ENCODE measurements around the gene SIL1. TPM values are rescaled to one million over a fixed set of nuclear protein-coding genes. Genes with fewer than 3 reads are reported as not detected.

The SIL1 gene
- total and polyA plus RNA-seq, 9 of the 15 experiments (the other 6 are each of a cell fraction or from before 2014, with no cell fraction given): 1.3 to 30.5 (median 18.1) TPM

DNA sequence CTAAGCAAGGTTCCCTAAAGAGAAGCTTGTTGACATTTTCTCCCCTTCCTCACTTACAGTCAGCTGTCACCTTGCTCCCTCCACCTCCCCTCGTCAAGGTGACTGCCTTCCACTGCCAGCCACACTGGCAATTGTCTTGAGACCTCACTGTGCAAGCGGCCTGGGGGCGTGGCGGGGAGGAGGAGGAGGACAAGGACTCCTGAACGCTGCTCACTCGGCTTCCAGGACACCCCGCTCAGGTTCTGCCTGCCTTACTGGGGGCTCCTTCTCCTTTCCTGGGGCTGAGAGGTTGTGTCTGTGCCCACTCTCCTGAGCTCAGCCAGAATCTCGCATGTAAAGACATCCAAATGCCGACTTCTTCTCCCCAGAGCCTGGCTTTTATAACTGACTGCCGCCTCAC, 262.7 kb downstream of the SIL1 start (continued):
- TF ChIP-seq SRF (CRISPR knock-in tag; IDR thresholded peaks at IDR 0.05): no peak
- TF ChIP-seq POLR2AphosphoS2 (IDR thresholded peaks at IDR 0.05; ENCODE audit: low read length): peak; percentile 36; the same call in 1 of the 2 replicates
- TF ChIP-seq IFI16 (CRISPR knock-in tag; IDR thresholded peaks at IDR 0.05): no peak
- TF ChIP-seq MTA1 (IDR thresholded peaks at IDR 0.05; ENCODE audit: borderline replicate concordance): no peak
- no peak for TF ChIP-seq POLR2AphosphoS5 (IDR thresholded peaks at IDR 0.05; ENCODE audit: control insufficient read depth, insufficient read depth, low read depth, low read length)
- TF ChIP-seq POLR2A (conservative IDR thresholded peaks at IDR 0.05): 0 out of 2 replicates have a peak, but pooled peaks have one; percentile 27

DNA sequence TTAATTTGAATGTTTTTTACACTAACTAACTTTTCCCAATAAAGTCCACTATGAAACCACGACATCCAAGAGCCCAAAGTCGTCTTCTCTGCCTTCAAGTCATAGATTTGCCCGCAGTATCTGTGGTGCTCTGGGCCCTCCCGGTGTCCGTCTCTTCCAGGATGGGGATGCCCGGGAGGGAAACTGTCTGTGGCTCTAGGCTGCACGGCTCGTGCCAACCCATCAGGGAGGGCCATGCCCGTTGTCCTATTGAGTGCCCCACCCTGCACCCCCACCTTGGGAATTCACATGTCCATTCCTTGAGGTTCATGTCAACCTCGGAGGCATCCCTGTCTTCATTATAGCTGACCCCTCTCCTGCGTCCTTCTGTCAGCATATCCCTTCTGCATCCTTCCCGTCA, 263.2 kb downstream of the SIL1 start:
- ATAC-seq: no peak
- no peak for DNase-seq (ENCODE audit: extremely low read depth in 1 of 4, low spot score in 3 of 4)
- CTCF ChIA-PET (ENCODE audit: low intra/inter-chr PET ratio): no interaction called here
- POLR2A ChIA-PET: interaction anchor here (1.1 to 1.4 kb wide), 2 partner anchors 12 to 220 kb away, joined by 3 to 5 read pairs; no protein-coding TSS in a partner anchor
- intact Hi-C loops (cut with micrococcal nuclease): loop anchor here (10.0 kb wide), 1 partner anchor 290 kb away; no protein-coding TSS in a partner anchor
- no peak for TF ChIP-seq FOSL1 (tag; conservative IDR thresholded peaks at IDR 0.05)
- peak; percentile 29; the same call in 1 of the 2 replicates for TF ChIP-seq POLR2A (conservative IDR thresholded peaks at IDR 0.05)
- TF ChIP-seq ARID2 (IDR thresholded peaks at IDR 0.05): no peak
- TF ChIP-seq CBX3 (IDR thresholded peaks at IDR 0.05; ENCODE audit: borderline replicate concordance in 1 of 2, low read length in 2 of 2): no peak
- peak; percentile 11 for TF ChIP-seq MEIS2 (IDR thresholded peaks at IDR 0.05; ENCODE audit: partially characterized antibody)
- TF ChIP-seq, protein P1, sequence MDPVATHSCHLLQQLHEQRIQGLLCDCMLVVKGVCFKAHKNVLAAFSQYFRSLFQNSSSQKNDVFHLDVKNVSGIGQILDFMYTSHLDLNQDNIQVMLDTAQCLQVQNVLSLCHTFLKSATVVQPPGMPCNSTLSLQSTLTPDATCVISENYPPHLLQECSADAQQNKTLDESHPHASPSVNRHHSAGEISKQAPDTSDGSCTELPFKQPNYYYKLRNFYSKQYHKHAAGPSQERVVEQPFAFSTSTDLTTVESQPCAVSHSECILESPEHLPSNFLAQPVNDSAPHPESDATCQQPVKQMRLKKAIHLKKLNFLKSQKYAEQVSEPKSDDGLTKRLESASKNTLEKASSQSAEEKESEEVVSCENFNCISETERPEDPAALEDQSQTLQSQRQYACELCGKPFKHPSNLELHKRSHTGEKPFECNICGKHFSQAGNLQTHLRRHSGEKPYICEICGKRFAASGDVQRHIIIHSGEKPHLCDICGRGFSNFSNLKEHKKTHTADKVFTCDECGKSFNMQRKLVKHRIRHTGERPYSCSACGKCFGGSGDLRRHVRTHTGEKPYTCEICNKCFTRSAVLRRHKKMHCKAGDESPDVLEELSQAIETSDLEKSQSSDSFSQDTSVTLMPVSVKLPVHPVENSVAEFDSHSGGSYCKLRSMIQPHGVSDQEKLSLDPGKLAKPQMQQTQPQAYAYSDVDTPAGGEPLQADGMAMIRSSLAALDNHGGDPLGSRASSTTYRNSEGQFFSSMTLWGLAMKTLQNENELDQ (CRISPR knock-in tag; IDR thresholded peaks at IDR 0.05; ENCODE audit: borderline replicate concordance): no peak
- BruUV-seq (replicated peaks): no TSS peak
- H3K9me1 ChIP-seq (ENCODE audit: control insufficient read depth, insufficient read depth, low read length): no peaks in the 10 kb centered on the region
- no peak for FAIRE-seq
- H3K4me1 ChIP-seq (replicated peaks in 1 of 2; ENCODE audit: control insufficient read depth in 2 of 2, insufficient read depth in 2 of 2, low read length in 2 of 2): 0 out of 5 replicates have a peak, but pooled peaks cover 0 to 2% of the 10 kb centered on the region in 2 experiments
- no peaks in the 10 kb centered on the region for H3K27me3 ChIP-seq (ENCODE audit: control insufficient read depth in 2 of 2, insufficient read depth in 2 of 2, low read length in 2 of 2)
- peaks cover 7% of the 10 kb centered on the region; the same call in 1 of the 2 replicates for H4K20me1 ChIP-seq (replicated peaks; ENCODE audit: control insufficient read depth, insufficient read depth, low read length)
- in situ Hi-C loops (cut with MboI): no loop called here
- H3K4me3 ChIP-seq: no peak overlapping the region
- no peak overlapping the region for H3K27ac ChIP-seq (ENCODE audit: extremely low read depth, low read depth, low read length)
- H3K36me3 ChIP-seq (ENCODE audit: control insufficient read depth, insufficient read depth, low read length): peaks cover 51% of the 10 kb centered on the region; the same call in 2 of the 3 replicates
- no peaks in the 10 kb centered on the region for H3K9me3 ChIP-seq (replicated peaks; ENCODE audit: control insufficient read depth, insufficient read depth, low read depth, low read length)
- WGBS (ENCODE audit: insufficient coverage, low coverage, missing lambda C conversion rate): 88% methylated on average over 12 of the region's 12 CpGs
- H2AFZ ChIP-seq (ENCODE audit: low read depth, low read length): no peak overlapping the region
- H3K4me2 ChIP-seq (ENCODE audit: insufficient read depth, low read length): no peak overlapping the region
- no peak overlapping the region; a peak in 1 of 4 replicates for H3K9ac ChIP-seq (ENCODE audit: insufficient read depth in 1 of 2, low read depth in 2 of 2, low read length in 2 of 2)
- no peaks in the 10 kb centered on the region for H3K79me2 ChIP-seq (ENCODE audit: control insufficient read depth, insufficient read depth, low read length)
